Myocyte (in vitro differentiated cells): ENCODE measurements around the gene ANGPT4. TPM values are rescaled to one million over a fixed set of nuclear protein-coding genes. Genes with fewer than 3 reads are reported as not detected.
"Not testable (repeated sequence)": the region's sequence is repeated elsewhere in the genome, so short reads cannot be mapped to it uniquely, and the experiment has no call there.

Experiments used
- DNase-seq: peaks from one replicate; pipeline ENCODE4 v3.0.0-alpha.2; 2012; ENCODE audit warnings: low read depth
- total RNA-seq: library from RNA; depleted of rRNA; stranded (reverse); fragments of >200 nt; gene quantifications from 2 replicates; pipeline ENCODE4 v1.2.3, GENCODE V29; 2014

Gene ANGPT4
- total RNA-seq, 1 donor from 2014 or later, result not detected

GRCh38 chr20:877814-878213 lies 38.3 kb downstream of the ANGPT4 start:
- DNase-seq, result no peak

- no peak for DNase-seq
These were observed 41.0 kb downstream of the ANGPT4 start for GRCh38 chr20:875115-875514.

GRCh38 chr20:873875-874607 lies 42.1 kb downstream of the ANGPT4 start:
- no peak for DNase-seq

- DNase-seq, result no peak
These were observed 43.1 kb downstream of the ANGPT4 start for GRCh38 chr20:872855-873520.

GRCh38 chr20:871948-872347 lies 44.2 kb downstream of the ANGPT4 start:
- DNase-seq, result no peak

GRCh38 chr20:871436-871835 lies 44.7 kb downstream of the ANGPT4 start:
- DNase-seq, result no peak

GRCh38 chr20:870758-871157 lies 45.4 kb downstream of the ANGPT4 start:
- DNase-seq, result no peak

GRCh38 chr20:869606-870005 lies 46.5 kb downstream of the ANGPT4 start:
- no peak for DNase-seq

GRCh38 chr20:868279-868678 lies 47.9 kb downstream of the ANGPT4 start:
- DNase-seq, result no peak

GRCh38 chr20:865440-865839 lies 50.7 kb downstream of the ANGPT4 start:
- DNase-seq, result no peak

GRCh38 chr20:860891-861290 lies 55.2 kb downstream of the ANGPT4 start:
- DNase-seq, result no peak

GRCh38 chr20:859751-860231 lies 56.3 kb downstream of the ANGPT4 start:
- peak; percentile 73 for DNase-seq

- no peak for DNase-seq
These were observed 58.1 kb downstream of the ANGPT4 start for GRCh38 chr20:858011-858410.

- peak; percentile 98 for DNase-seq
These were observed 59.8 kb downstream of the ANGPT4 start for GRCh38 chr20:856361-856775.

GRCh38 chr20:855466-856360 lies 60.4 kb downstream of the ANGPT4 start:
- no peak for DNase-seq

- no peak for DNase-seq
These were observed 61.5 kb downstream of the ANGPT4 start for GRCh38 chr20:854601-855000.

- DNase-seq, result no peak
These were observed 62.6 kb downstream of the ANGPT4 start for GRCh38 chr20:853406-853996.

- DNase-seq, result not testable (repeated sequence)
These were observed 67.4 kb downstream of the ANGPT4 start for GRCh38 chr20:848731-849130.

- DNase-seq, result no peak
These were observed 67.9 kb downstream of the ANGPT4 start for GRCh38 chr20:848193-848592.

GRCh38 chr20:846894-847278 lies 69.2 kb downstream of the ANGPT4 start:
- DNase-seq, result no peak
